Left lung (tissue), 10 donors: ENCODE data around the gene UBTF. TPM values are rescaled to one million over a fixed set of nuclear protein-coding genes. Genes with fewer than 3 reads are reported as not detected.

Source experiments
- ATAC-seq: fragments of 200-7000 bp; cut with Tn5 transposase; one replicate; pipeline ENCODE4 v1.9.1; 2020; ENCODE audit warnings: moderate library complexity
- DNase-seq, 4 donors: peaks; one replicate each; pipeline ENCODE4 v3.0.0-alpha.2; 2013 to 2020
- H3K27ac ChIP-seq, 2 donors: fragments of 200-600 bp; sonication (generic) in 1 of 2; one replicate each; pipeline versions ENCODE4 v1.5.0 to v1.8.0; 2020 to 2021
- H3K27me3 ChIP-seq, 2 donors: fragments of 200-600 bp; sonication (generic) in 1 of 2; one replicate each; pipeline versions ENCODE4 v1.5.0 to v1.8.0; 2020 to 2021
- H3K36me3 ChIP-seq, 2 donors: fragments of 200-600 bp; sonication (generic) in 1 of 2; one replicate each; pipeline versions ENCODE4 v1.5.0 to v1.8.0; 2020 to 2021
- H3K4me1 ChIP-seq, 2 donors: fragments of 200-600 bp; one replicate each; pipeline ENCODE4 v1.8.0; 2021
- H3K4me3 ChIP-seq, 2 donors: fragments of 200-600 bp; sonication (generic) in 1 of 2; one replicate each; pipeline versions ENCODE4 v1.5.0 to v1.8.0; 2020 to 2021; ENCODE audit warnings: mild to moderate bottlenecking in 1 of 2
- H3K9me3 ChIP-seq, 2 donors: fragments of 200-600 bp; sonication (generic) in 1 of 2; one replicate each; pipeline versions ENCODE4 v1.5.0 to v1.8.0; 2020 to 2021
- intact Hi-C, 2 donors: fragments of 100-400 bp; cut with DNase I; formaldehyde crosslinking; loops; one replicate each; pipeline versions ENCODE4 v1.11.2 to v1.14.2; 2022
- polyA plus RNA-seq, 6 donors: library from polyadenylated mRNA; unstranded; fragments of 120-200 nt; gene quantifications; one replicate each; pipeline ENCODE4 v1.2.1, GENCODE V29; 2013; ENCODE audit not compliant: insufficient read length in 6 of 6
- total RNA-seq, 2 donors: library from RNA; stranded (reverse); fragmentation: NEBNext Ultra II Directional; extraction: Animal tissue kit (Norgen Biotek cat#: 25700); gene quantifications; one replicate each; pipeline ENCODE4 v1.2.1, GENCODE V29; 2021
- TF ChIP-seq, protein P1 (sequence below), 2 donors: fragments of 200-600 bp; sonication (generic) in 1 of 2; IDR thresholded peaks; one replicate each; pipeline versions ENCODE4 v1.5.0 to v1.8.0; 2021; ENCODE audit warnings: antibody characterized with exemption in 2 of 2
- donor health status: DM: no; HTN: yes; CAD: no.
- donor health status: DM: no; HTN: no; CAD: no.

Gene UBTF
- total and polyA plus RNA-seq, 8 donors: 65.5 to 136 (median 109) TPM

- Histone ChIP-seq H3K27me3 (peaks cover 0 to 9% of the 10 kb centered on the region in 2 donors), H3K9me3 (no peaks in the 10 kb centered on the region), H3K36me3 (peaks cover 0 to 38% of the 10 kb centered on the region in 2 donors), H3K4me3 (no peak overlapping the region), H3K27ac (no peak overlapping the region), H3K4me1 (no peaks in the 10 kb centered on the region)
- intact Hi-C loops: no loop called here
- TF ChIP-seq, protein P1, sequence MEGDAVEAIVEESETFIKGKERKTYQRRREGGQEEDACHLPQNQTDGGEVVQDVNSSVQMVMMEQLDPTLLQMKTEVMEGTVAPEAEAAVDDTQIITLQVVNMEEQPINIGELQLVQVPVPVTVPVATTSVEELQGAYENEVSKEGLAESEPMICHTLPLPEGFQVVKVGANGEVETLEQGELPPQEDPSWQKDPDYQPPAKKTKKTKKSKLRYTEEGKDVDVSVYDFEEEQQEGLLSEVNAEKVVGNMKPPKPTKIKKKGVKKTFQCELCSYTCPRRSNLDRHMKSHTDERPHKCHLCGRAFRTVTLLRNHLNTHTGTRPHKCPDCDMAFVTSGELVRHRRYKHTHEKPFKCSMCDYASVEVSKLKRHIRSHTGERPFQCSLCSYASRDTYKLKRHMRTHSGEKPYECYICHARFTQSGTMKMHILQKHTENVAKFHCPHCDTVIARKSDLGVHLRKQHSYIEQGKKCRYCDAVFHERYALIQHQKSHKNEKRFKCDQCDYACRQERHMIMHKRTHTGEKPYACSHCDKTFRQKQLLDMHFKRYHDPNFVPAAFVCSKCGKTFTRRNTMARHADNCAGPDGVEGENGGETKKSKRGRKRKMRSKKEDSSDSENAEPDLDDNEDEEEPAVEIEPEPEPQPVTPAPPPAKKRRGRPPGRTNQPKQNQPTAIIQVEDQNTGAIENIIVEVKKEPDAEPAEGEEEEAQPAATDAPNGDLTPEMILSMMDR (IDR thresholded peaks at IDR 0.05): no peak
- ATAC-seq: no peak
- DNase-seq: no peak
Measured at GRCh38 chr17:44174427-44174826, 45.0 kb downstream of the UBTF start.

DNA sequence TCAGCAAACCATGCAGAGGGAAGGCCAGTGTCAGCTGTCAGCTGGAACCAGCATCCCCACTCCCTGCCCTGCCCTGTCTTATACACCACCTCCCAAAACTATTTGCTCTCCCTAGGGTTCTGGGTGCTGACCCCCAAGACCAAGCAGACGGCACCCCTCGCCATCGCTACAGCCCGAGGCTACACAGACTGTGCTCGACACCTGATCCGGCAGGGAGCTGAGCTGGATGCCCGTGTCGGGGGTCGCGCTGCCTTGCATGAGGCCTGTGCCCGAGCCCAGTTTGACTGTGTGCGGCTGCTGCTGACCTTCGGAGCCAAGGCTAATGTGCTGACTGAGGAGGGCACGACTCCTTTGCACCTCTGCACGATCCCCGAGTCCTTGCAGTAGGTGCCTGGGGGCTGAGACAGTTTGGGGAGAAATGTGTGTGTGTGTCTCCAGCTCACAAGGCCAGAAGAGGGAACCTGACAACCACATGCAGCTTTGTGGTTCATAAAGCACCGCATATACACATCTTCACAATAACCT, 47.5 kb downstream of the UBTF start:
- TF ChIP-seq, protein P1 (IDR thresholded peaks at IDR 0.05): no peak
- DNase-seq: no peak
- Histone ChIP-seq H3K4me1 (peaks cover 0 to 4% of the 10 kb centered on the region in 2 donors), H3K27ac (no peak overlapping the region), H3K36me3 (peaks cover 0 to 14% of the 10 kb centered on the region in 2 donors), H3K27me3 (peaks cover 0 to 17% of the 10 kb centered on the region in 2 donors), H3K9me3 (no peaks in the 10 kb centered on the region), H3K4me3 (no peak overlapping the region)
- intact Hi-C loops: no loop called here
- no peak for ATAC-seq

GRCh38 chr17:44170499-44171201, 48.8 kb downstream of the UBTF start, which contains the start of gene ASB16:
Gene ASB16, plus strand, starts transcription at chr17:44170704. Its CDS starts 86 bp downstream, at chr17:44170790.
- H3K27ac ChIP-seq: no peak within 1 kb of the TSS
- intact Hi-C loops: no loop called here
- H3K36me3 ChIP-seq: peaks cover 0 to 4% of the 10 kb centered on the region in 2 donors
- DNase-seq (peak in 1 of 4 donors; percentile 54), ATAC-seq (peak; percentile 48)
- peaks cover 0 to 17% of the 10 kb centered on the region in 2 donors for H3K27me3 ChIP-seq
- TF ChIP-seq, protein P1 (IDR thresholded peaks at IDR 0.05): no peak
- H3K4me1 ChIP-seq: peaks cover 0 to 4% of the 10 kb centered on the region in 2 donors
- no peaks in the 10 kb centered on the region for H3K9me3 ChIP-seq
- H3K4me3 ChIP-seq: no peak within 1 kb of the TSS

DNA sequence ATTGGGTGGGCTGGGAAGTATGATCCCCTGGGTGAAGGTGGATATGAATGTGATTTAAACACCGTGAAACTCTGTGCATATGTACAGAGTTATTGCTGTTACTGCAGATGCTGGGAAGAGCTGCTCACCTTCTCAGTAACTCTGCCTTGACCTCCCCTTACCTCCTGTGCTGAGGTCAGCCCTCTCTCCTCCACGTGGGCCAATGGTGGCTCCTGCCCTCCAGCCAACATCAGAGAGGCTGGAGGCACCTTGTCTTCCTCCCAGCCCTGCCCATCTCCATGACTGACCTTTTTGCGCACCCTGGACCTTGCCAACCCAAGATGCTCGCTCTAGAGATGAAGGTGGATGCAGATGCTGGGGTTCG, 49.4 kb downstream of the UBTF start:
- DNase-seq (no peak), ATAC-seq (no peak)
- peaks cover 0 to 4% of the 10 kb centered on the region in 2 donors for H3K4me1 ChIP-seq
- H3K27me3 ChIP-seq: peaks cover 0 to 17% of the 10 kb centered on the region in 2 donors
- H3K36me3 ChIP-seq: peaks cover 0 to 4% of the 10 kb centered on the region in 2 donors
- intact Hi-C loops: no loop called here
- H3K4me3 ChIP-seq: no peak overlapping the region
- H3K27ac ChIP-seq: no peak overlapping the region
- TF ChIP-seq, protein P1 (IDR thresholded peaks at IDR 0.05): no peak
- H3K9me3 ChIP-seq: no peaks in the 10 kb centered on the region

DNA sequence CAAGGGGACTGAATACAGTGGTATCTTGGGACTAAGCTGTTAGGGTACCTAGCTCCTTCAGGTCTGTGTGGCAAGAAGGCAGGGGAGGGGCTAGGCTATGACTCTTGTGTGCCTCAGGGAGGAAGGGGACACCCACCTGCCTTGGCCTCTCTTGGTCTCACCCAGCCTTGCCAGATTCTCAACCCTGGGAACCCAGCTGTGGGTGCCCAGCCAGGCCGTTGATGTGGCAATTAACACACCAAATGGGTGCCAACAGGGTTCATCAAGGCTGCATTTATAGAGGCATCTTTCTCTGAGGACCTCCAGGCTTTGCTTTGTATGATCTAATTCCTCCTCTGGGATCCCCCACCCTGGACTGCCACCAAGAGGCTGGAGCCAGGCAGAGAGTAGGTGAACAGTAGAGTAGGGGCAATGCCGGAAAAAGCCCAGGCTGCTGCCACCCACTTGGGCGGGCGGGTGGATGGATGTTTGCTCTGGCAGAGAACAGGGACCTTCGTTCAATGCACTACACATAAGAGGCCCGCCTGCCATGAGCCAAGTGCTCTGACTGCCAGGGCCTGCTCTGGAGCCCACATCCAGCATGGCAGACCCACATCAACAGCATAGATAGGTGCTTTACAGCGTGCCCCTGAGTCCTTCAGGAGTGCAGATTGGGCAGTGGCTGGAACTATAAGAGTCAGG, 52.2 kb downstream of the UBTF start:
- intact Hi-C loops: loop anchor here in 1 of 2 donors (10.0 kb wide), 1 partner anchor 223 kb away; the partner anchor contains the start of gene PPY
- ATAC-seq: peak; percentile 58
- H3K4me1 ChIP-seq: peaks cover 0 to 4% of the 10 kb centered on the region in 2 donors

More for the DNA sequence above, 52.2 kb downstream of the UBTF start:
- H3K27me3 ChIP-seq: peaks cover 0 to 17% of the 10 kb centered on the region in 2 donors
- TF ChIP-seq, protein P1 (IDR thresholded peaks at IDR 0.05): no peak
- H3K27ac ChIP-seq: no peak overlapping the region
- peak in 1 of 4 donors; percentile 58 for DNase-seq
- H3K36me3 ChIP-seq: no peaks in the 10 kb centered on the region
- no peaks in the 10 kb centered on the region for H3K9me3 ChIP-seq
- no peak overlapping the region for H3K4me3 ChIP-seq
